ENCODE measurements around the gene FGFRL1. TPM values are rescaled to one million over a fixed set of nuclear protein-coding genes. Genes with fewer than 3 reads are reported as not detected.
A peak's percentile ranks its signal among the peaks of the same experiment; 100 is the strongest.

The FGFRL1 gene
- polyA plus RNA-seq, 1 donor, result 12.6 TPM

DNA sequence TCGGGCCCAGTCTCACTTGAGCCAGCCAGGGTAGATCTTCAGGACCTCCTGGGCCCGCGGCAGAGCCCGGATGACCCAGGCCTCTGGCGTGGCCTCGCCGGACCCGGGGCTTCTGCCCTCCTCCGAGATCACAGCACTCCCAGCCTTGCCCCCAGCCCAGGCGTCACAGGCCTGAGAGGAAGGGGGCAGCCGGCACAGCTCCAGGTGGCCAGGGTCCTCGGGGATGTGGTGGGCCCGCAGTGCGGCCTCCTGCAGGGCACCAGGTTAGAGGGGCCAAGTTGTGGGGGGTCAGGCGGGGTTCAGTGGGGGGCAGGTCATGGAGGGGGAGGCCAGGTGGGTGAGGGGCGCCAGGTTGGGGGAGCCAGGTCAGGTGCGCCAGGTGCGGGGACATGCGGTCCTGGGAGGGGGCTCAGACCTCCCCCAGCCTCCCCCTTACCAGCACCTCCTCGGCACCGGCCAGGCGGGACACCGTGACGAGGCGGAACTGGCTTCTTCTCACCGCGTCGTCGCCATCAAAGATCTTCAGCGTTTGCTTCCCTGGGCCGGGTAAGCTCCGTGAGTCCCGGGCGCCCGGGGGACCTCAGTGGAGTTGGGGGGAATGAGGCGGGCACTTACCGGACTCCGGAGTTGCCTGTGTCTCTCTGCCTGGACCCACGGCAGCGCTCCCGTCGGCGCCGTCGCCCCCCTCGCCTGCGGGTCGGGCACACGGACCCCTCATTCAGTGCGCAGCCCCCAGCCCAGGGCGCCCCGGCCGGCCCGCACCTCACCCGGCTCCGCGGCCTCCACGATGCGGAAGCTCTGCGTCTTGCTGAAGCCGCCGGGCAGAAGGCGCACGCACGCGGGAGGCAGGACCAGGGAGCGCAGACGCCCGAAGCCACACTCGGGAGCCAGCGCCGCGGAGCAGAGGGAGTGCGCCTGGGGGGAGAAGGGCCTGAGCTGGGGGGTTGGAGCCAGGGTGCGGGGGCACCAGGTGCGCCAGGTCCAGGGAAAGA lies 44.0 kb upstream of the FGFRL1 start:
- no peak overlapping the region for H3K27ac ChIP-seq (ENCODE audit: low read length)
- peaks cover 3% of the 10 kb centered on the region for H3K9me3 ChIP-seq (ENCODE audit: control insufficient read depth, low read depth, low read length)
- H3K4me3 ChIP-seq (ENCODE audit: low read length), result no peak overlapping the region
- no CpG with 5 or more reads among the region's 76 CpGs for WGBS (ENCODE audit: insufficient coverage, low lambda C conversion rate)
- H3K27me3 ChIP-seq (ENCODE audit: control insufficient read depth, insufficient read depth, low read length), result peaks cover 16% of the 10 kb centered on the region
- peaks cover 43% of the 10 kb centered on the region for H3K36me3 ChIP-seq (ENCODE audit: control insufficient read depth, insufficient read depth, low read length)
- no peak for DNase-seq
- peaks cover 34% of the 10 kb centered on the region for H3K4me1 ChIP-seq (ENCODE audit: control insufficient read depth, insufficient read depth, low read length)

DNA sequence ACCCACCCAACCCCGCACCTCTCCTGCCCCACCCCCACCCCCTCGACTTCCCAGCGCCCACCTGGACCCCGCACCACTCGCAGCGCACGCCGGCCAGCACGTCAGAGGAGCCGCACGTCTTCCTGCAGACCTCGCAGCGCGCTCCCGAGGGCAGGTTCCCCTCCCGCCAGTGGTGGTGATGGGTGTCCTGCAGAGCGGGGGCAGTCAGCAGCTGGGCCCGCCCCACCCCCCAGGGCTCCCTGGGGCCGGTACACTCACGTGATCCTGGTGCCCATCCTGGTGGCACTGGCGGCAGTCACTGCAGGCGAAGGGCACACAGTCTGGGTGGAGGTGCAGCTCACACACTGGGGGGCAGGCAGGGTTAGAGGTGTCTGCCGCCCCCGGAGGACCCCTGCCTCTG lies 43.2 kb upstream of the FGFRL1 start:
- no peak for DNase-seq
- H3K9me3 ChIP-seq (ENCODE audit: control insufficient read depth, low read depth, low read length), result peaks cover 3% of the 10 kb centered on the region
- peaks cover 35% of the 10 kb centered on the region for H3K36me3 ChIP-seq (ENCODE audit: control insufficient read depth, insufficient read depth, low read length)
- WGBS (ENCODE audit: insufficient coverage, low lambda C conversion rate), result no CpG with 5 or more reads among the region's 24 CpGs
- peaks cover 16% of the 10 kb centered on the region for H3K27me3 ChIP-seq (ENCODE audit: control insufficient read depth, insufficient read depth, low read length)
- peaks cover 35% of the 10 kb centered on the region for H3K4me1 ChIP-seq (ENCODE audit: control insufficient read depth, insufficient read depth, low read length)
- H3K27ac ChIP-seq (ENCODE audit: low read length), result no peak overlapping the region
- no peak overlapping the region for H3K4me3 ChIP-seq (ENCODE audit: low read length)

DNA sequence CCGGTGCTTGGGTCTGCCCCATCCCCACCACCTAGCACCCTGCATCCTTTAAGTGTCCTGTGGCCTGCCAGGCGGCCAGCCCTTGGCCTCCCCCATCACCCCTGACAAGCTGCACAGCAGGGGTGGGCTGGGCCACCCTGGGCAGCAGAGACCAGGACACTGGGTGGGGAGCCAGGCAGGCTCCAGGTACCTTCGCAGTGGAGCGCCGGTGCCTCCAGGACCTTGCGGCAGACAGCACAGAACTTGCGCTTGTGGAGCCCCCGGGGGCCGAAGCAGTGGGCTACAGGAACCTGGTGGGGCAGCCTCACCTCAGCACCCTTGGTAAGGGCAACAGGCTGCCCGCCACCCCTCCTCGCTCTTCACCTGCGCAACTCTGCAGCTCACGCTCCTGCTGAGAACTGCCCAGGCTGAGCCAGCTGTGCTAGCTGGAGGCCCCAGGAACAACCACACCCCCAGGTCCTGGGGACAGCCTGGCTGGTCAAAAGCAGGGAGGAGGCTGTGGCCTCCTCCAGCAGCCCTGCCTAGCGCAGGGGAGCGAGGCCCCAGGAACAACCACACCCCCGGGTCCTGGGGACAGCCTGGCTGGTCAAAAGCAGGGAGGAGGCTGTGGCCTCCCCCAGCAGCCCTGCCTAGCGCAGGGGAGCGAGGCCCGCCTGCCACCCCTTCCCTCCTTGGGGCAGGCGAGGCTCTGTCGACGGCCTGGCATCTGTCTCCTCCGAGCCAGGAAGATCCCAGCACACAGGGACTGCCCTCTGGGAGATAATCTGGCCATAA lies 42.6 kb upstream of the FGFRL1 start:
- Histone ChIP-seq H3K27ac (ENCODE audit: low read length) (no peak overlapping the region), H3K4me1 (ENCODE audit: control insufficient read depth, insufficient read depth, low read length) (peaks cover 35% of the 10 kb centered on the region), H3K9me3 (ENCODE audit: control insufficient read depth, low read depth, low read length) (peaks cover 4% of the 10 kb centered on the region), H3K27me3 (ENCODE audit: control insufficient read depth, insufficient read depth, low read length) (peaks cover 16% of the 10 kb centered on the region), H3K36me3 (ENCODE audit: control insufficient read depth, insufficient read depth, low read length) (peaks cover 31% of the 10 kb centered on the region), H3K4me3 (ENCODE audit: low read length) (no peak overlapping the region)
- WGBS (ENCODE audit: insufficient coverage, low lambda C conversion rate), result no CpG with 5 or more reads among the region's 23 CpGs
- no peak for DNase-seq

DNA sequence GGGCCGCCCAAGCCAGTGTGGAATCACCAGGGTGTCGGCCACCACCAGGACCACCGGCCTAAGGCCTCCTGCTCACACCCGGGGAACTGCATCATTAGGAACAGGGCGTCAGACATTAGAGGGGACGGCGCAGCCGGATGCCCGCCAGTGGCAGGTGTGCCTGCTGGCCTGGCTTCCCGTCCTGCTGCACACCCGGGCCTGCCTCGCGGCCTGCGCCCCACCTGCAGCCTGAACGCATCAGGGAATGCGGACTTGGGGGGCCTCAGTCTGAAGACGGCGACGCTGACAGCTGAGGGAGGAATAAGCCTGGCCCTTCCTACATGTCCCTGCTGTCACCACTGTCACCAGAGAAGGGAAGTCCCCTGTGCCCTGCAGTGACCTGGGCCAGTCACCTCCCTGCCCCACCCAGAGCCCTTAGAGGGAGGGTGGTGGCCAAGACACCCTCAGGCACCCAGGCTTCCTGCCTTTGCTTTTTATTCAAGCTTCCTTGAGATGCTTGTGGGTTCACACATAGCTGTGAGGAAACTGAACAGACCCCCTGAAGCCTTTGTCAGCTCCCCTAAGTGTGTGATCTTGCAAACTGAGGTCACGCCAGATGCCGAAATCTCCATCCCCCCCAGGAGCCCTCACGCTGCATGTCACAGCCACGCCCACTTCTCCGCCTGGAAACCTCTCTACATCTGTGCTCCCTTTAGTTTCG lies 41.2 kb upstream of the FGFRL1 start:
- DNase-seq, result no peak
- Histone ChIP-seq H3K36me3 (ENCODE audit: control insufficient read depth, insufficient read depth, low read length) (peaks cover 19% of the 10 kb centered on the region), H3K9me3 (ENCODE audit: control insufficient read depth, low read depth, low read length) (peaks cover 18% of the 10 kb centered on the region), H3K4me3 (ENCODE audit: low read length) (no peak overlapping the region), H3K27ac (ENCODE audit: low read length) (peak overlapping the region; percentile 89), H3K4me1 (ENCODE audit: control insufficient read depth, insufficient read depth, low read length) (peaks cover 35% of the 10 kb centered on the region), H3K27me3 (ENCODE audit: control insufficient read depth, insufficient read depth, low read length) (peaks cover 16% of the 10 kb centered on the region)
- 63% methylated on average over 2 of the region's 25 CpGs for WGBS (ENCODE audit: insufficient coverage, low lambda C conversion rate)

DNA sequence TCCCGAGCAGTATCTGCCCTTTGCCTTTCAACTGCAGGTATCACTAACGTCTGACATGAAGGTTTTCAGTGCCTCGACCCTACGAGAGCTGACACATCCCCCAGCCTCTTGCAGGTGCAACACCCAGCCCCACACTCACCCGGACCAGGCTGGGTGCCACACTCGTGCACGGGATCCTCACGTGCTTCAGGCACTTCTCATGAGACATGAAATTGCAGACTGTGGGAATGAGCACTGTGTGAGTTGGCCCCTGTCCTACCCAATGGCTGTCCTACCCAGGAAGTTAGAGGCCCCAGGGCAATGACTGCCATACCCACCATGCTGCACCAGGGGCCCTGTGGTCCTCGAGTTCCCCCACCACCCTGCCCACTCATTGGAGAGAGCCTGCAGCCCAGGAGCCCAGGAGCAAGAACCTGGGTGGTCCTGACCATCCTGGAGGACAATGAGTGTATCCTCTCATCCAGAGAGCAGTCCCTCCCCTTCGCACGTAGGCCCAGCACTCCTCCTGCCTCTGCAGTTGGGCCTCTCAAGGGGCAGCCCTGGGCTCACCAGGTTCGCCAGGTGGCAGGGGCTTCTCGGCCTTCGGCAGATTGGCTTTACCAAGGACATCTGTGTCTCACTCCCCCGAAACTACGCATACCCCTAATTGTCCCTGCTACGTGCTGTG lies 40.4 kb upstream of the FGFRL1 start:
- Histone ChIP-seq H3K36me3 (ENCODE audit: control insufficient read depth, insufficient read depth, low read length) (peaks cover 11% of the 10 kb centered on the region), H3K27ac (ENCODE audit: low read length) (peak overlapping the region; percentile 89), H3K9me3 (ENCODE audit: control insufficient read depth, low read depth, low read length) (peaks cover 21% of the 10 kb centered on the region), H3K4me1 (ENCODE audit: control insufficient read depth, insufficient read depth, low read length) (peaks cover 35% of the 10 kb centered on the region), H3K27me3 (ENCODE audit: control insufficient read depth, insufficient read depth, low read length) (peaks cover 16% of the 10 kb centered on the region), H3K4me3 (ENCODE audit: low read length) (peak overlapping the region; percentile 37)
- DNase-seq, result peak in 1 of 2 donors; percentile 73
- no CpG with 5 or more reads among the region's 17 CpGs for WGBS (ENCODE audit: insufficient coverage, low lambda C conversion rate)

DNA sequence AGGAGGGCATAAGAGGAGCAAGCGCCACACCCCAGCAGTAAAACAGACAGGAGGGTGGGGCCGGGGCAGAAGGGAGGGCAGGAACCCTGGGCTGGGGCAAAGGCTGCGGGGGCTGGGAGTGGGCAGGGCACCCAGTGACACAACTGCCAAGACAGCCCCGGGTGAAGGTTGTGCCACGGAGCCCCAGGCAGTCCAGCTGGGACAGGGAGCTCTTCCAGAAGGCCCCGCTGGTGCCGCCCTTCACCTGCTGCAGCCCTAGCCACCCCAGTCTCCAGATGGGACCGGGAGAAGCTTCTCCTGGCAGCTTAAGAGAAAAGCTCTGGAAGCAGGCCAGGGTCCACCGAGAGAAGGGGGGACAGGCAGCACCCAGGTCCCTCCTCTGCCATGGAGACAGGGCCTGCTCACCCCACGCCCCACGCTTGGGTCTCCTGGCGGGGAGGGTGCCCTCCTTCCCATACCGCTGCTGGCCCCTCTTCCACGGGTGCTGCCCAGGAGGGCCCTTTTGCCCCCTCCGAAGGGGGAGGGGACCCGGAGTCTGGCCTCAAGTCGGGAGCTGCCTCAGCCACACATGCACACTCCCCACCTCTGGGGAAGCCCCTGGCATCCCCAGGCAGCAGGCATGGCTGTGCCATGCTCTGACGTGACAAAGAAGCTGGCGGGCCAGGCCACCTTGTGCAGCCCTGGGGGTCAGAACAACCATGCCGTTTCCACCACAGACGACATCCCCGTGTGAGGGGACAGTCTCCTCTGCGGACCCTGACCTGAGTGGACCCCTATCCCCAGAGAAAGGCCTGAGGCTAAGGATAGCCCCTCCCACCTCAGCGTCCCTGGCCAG lies 39.5 kb upstream of the FGFRL1 start:
- Histone ChIP-seq H3K9me3 (ENCODE audit: control insufficient read depth, low read depth, low read length) (peaks cover 18% of the 10 kb centered on the region), H3K36me3 (ENCODE audit: control insufficient read depth, insufficient read depth, low read length) (peaks cover 2% of the 10 kb centered on the region), H3K4me1 (ENCODE audit: control insufficient read depth, insufficient read depth, low read length) (peaks cover 35% of the 10 kb centered on the region), H3K4me3 (ENCODE audit: low read length) (peak overlapping the region; percentile 58), H3K27ac (ENCODE audit: low read length) (peak overlapping the region; percentile 89), H3K27me3 (ENCODE audit: control insufficient read depth, insufficient read depth, low read length) (peaks cover 16% of the 10 kb centered on the region)
- peak; percentile 91 to 95 for DNase-seq
- WGBS (ENCODE audit: insufficient coverage, low lambda C conversion rate), result no CpG with 5 or more reads among the region's 24 CpGs

DNA sequence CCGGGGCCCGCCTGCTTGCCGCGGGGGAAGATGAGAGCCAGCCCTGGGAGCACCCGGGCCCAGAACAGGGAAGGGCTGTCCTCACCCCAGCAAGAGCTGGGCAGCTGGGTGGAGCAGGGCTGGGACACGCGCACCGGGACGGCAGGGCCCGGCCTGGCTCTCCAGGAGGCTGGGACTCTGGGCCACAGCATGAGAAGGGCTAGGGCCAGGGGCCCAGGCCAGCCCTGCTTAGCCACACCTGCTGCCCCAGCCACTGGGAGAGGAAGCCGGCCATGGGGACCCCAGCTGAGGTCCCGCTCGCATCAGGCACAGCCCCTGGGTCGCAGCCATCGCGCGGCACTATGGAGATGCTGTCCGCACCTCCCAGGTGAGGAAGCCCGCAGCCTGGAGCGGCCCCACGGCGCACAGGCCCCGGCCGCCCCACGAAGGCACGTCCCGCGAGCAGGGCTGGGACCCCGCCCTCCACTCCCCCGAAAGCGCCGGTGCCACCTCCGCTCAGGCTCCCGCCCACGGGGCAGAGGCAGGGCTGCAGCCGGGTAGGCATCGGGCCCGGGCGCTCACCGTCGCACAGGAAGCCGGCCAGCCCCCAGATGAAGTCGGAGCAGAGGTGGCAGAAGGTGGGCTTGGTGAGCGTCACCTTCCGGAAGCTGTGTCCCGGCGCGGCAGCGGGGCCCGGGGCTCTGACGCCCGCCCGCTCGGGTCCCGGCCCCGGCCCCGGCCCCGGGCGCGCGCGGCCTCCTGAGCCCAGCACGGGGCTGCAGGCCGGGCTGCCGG lies 38.6 kb upstream of the FGFRL1 start:
- no CpG with 5 or more reads among the region's 65 CpGs for WGBS (ENCODE audit: insufficient coverage, low lambda C conversion rate)
- Histone ChIP-seq H3K27me3 (ENCODE audit: control insufficient read depth, insufficient read depth, low read length) (peaks cover 9% of the 10 kb centered on the region), H3K27ac (ENCODE audit: low read length) (peak overlapping the region; percentile 89), H3K9me3 (ENCODE audit: control insufficient read depth, low read depth, low read length) (peaks cover 18% of the 10 kb centered on the region), H3K4me3 (ENCODE audit: low read length) (peak overlapping the region; percentile 58), H3K4me1 (ENCODE audit: control insufficient read depth, insufficient read depth, low read length) (peaks cover 35% of the 10 kb centered on the region), H3K36me3 (ENCODE audit: control insufficient read depth, insufficient read depth, low read length) (no peaks in the 10 kb centered on the region)
- DNase-seq, result peak in 1 of 2 donors; percentile 55

DNA sequence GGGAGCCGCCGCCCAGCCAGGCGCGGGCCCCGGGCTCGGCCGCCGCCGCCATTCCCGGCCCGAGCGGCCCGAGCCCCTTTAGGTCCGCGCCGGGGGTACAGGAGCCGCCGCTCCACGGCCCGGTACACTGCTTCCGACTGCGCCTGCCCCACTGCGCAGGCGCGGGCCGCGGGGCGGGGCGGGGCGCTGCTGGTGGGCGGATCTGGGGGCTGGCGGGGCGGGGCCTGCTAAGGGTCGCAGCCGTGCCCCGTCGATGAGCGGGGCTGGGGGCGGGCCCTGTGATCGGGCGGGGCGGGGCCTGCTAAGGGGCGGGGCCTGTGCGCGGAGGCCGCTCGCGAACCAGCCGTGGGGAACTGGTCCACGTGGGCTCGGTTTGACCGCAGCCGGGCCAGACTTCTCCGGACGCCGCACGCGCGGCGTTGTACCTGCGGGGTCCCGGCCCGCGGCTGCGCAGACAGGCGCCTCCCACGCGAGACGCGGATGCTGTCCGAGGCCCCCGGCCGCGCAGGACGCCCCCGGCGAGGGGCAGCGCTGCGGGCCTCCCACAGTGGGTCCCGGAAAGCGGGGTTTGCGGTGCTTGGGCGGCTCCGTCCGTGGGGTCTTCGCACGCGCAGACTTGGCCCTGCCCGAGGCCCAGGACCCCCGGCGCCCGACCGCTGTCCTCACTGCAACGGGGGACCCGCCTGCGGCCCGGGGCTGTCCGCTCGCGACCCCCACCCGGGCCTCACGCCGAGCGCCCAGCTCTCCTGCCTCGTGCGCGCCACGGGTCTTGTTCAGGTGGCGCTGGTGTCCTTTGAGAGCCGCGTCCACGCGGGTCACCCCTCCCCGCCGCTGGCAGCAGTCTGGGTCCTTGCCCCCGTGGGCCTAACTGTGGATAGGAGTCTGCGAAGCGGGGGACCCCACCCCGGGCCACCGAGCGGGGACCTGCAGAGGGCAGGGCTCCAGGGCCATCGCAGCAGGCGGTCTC lies 37.7 kb upstream of the FGFRL1 start, which contains the start of gene DGKQ:
Gene DGKQ (minus strand): TSS at position 139 of the 967 bp plus-strand sequence. CDS start 87 bp downstream, at position 52.
- Histone ChIP-seq H3K36me3 (ENCODE audit: control insufficient read depth, insufficient read depth, low read length) (no peaks in the 10 kb centered on the region), H3K4me1 (ENCODE audit: control insufficient read depth, insufficient read depth, low read length) (peaks cover 30% of the 10 kb centered on the region), H3K27ac (ENCODE audit: low read length) (peak within 1 kb of the TSS; percentile 89), H3K4me3 (ENCODE audit: low read length) (peak within 1 kb of the TSS; percentile 58), H3K9me3 (ENCODE audit: control insufficient read depth, low read depth, low read length) (peaks cover 18% of the 10 kb centered on the region), H3K27me3 (ENCODE audit: control insufficient read depth, insufficient read depth, low read length) (peaks cover 1% of the 10 kb centered on the region)
- peak; percentile 65 to 69 for DNase-seq
- WGBS (ENCODE audit: insufficient coverage, low lambda C conversion rate), result no CpG with 5 or more reads among the region's 123 CpGs
